DND-41 (cell line): ENCODE data around the gene VPS35L.

Experiments used
- ATAC-seq: fragments of 200-7000 bp; cut with Tn5 transposase; 3 replicates; pipeline ENCODE4 v1.9.1; 2021; ENCODE audit warnings: low read depth; ENCODE audit not compliant: insufficient read depth
- DNase-seq: peaks from one replicate; pipeline ENCODE4 v3.0.0-alpha.2; 2020
- H2AFZ ChIP-seq: 2 replicates; pipeline ENCODE4 v1.6.0; 2012; ENCODE audit warnings: low read depth, low read length
- H3K27ac ChIP-seq: 2 replicates; pipeline ENCODE4 v1.5.1; 2012; ENCODE audit warnings: low read length, inconsistent platforms
- H3K27me3 ChIP-seq: fragments of 200-600 bp; sonication (generic); 2 replicates; pipeline ENCODE4 v1.6.0; 2012; ENCODE audit warnings: low read length, mild to moderate bottlenecking, inconsistent platforms; ENCODE audit not compliant: insufficient read depth, poor library complexity
- H3K36me3 ChIP-seq: 2 replicates; pipeline ENCODE4 v1.5.1; 2012; ENCODE audit warnings: low read length, inconsistent platforms; ENCODE audit not compliant: insufficient read depth
- H3K4me1 ChIP-seq: 2 replicates; pipeline ENCODE4 v1.5.1; 2012; ENCODE audit warnings: mild to moderate bottlenecking, low read length; ENCODE audit not compliant: insufficient read depth
- H3K4me2 ChIP-seq: 2 replicates; pipeline ENCODE4 v1.6.0; 2012; ENCODE audit warnings: mild to moderate bottlenecking, moderate library complexity, low read length, inconsistent platforms; ENCODE audit not compliant: insufficient read depth
- H3K4me3 ChIP-seq, 2 experiments: fragments of 200-600 bp in 1 of 2; shearing (Covaris generic) in 1 of 2; 2 replicates each; pipeline ENCODE4 v1.5.1; 2012 to 2016; ENCODE audit warnings: inconsistent platforms in 2 of 2, low read length in 2 of 2, mild to moderate bottlenecking in 2 of 2, low read depth in 1 of 2, moderate library complexity in 1 of 2
- H3K79me2 ChIP-seq: 2 replicates; pipeline ENCODE4 v1.6.0; 2012; ENCODE audit warnings: low read length, inconsistent platforms; ENCODE audit not compliant: insufficient read depth
- H3K9ac ChIP-seq: 2 replicates; pipeline ENCODE4 v1.6.0; 2012; ENCODE audit warnings: low read depth, mild to moderate bottlenecking, inconsistent platforms, low read length, moderate library complexity
- H3K9me3 ChIP-seq: 2 replicates; pipeline ENCODE4 v1.5.1; 2012; ENCODE audit warnings: low read length, moderate library complexity, mild to moderate bottlenecking, inconsistent platforms; ENCODE audit not compliant: insufficient read depth, severe bottlenecking
- H4K20me1 ChIP-seq: 2 replicates; pipeline ENCODE4 v1.6.0; 2012; ENCODE audit warnings: low read length; ENCODE audit not compliant: insufficient read depth
- EZH2 ChIP-seq: IDR thresholded peaks from 3 replicates; pipeline ENCODE4 v1.6.1; 2012; ENCODE audit warnings: borderline replicate concordance, low read depth, mild to moderate bottlenecking, moderate library complexity, low read length, inconsistent platforms; ENCODE audit not compliant: severe bottlenecking
- TF ChIP-seq, protein P1 (sequence below): IDR thresholded peaks from 2 replicates; pipeline ENCODE4 v1.5.1; 2012; ENCODE audit warnings: borderline replicate concordance, low read length, moderate library complexity, mild to moderate bottlenecking; ENCODE audit not compliant: poor library complexity, severe bottlenecking; ENCODE audit errors: extremely low read depth

The VPS35L gene

GRCh38 chr16:19583665-19584300 is 28.3 kb downstream of the VPS35L start:
- Histone ChIP-seq H3K4me2 (no peak overlapping the region), H3K4me3 (no peak overlapping the region), H3K9me3 (no peaks in the 10 kb centered on the region), H3K27ac (no peak overlapping the region), H3K79me2 (no peaks in the 10 kb centered on the region), H3K36me3 (peaks cover 55% of the 10 kb centered on the region), H2AFZ (no peak overlapping the region), H4K20me1 (no peaks in the 10 kb centered on the region), H3K4me1 (no peaks in the 10 kb centered on the region), H3K9ac (no peak overlapping the region), H3K27me3 (no peaks in the 10 kb centered on the region)
- TF ChIP-seq, protein P1, sequence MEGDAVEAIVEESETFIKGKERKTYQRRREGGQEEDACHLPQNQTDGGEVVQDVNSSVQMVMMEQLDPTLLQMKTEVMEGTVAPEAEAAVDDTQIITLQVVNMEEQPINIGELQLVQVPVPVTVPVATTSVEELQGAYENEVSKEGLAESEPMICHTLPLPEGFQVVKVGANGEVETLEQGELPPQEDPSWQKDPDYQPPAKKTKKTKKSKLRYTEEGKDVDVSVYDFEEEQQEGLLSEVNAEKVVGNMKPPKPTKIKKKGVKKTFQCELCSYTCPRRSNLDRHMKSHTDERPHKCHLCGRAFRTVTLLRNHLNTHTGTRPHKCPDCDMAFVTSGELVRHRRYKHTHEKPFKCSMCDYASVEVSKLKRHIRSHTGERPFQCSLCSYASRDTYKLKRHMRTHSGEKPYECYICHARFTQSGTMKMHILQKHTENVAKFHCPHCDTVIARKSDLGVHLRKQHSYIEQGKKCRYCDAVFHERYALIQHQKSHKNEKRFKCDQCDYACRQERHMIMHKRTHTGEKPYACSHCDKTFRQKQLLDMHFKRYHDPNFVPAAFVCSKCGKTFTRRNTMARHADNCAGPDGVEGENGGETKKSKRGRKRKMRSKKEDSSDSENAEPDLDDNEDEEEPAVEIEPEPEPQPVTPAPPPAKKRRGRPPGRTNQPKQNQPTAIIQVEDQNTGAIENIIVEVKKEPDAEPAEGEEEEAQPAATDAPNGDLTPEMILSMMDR = peak; percentile 69
- TF ChIP-seq EZH2 = no peak
- ATAC-seq = peak; percentile 53; the same call in 1 of the 3 replicates
- no peak for DNase-seq

DNA sequence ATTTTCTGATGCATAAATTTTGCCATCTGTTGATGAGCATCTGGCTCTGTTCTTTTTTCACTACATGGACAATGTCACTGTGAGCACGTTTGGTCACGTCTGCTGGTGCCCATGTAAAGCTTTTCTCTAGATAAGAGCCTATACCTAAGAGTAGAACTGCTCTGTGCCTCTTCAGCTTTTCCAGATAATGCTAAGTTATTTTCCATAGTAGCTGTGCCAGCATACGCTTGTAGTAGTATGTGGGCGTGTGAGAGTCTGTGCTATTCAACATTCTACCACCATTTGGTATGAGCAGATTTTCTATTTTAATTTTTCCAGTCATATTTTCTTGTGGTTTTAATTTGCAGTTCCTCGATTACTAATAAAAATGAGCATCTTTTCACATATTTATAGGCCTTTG is 33.2 kb downstream of the VPS35L start:
- no peaks in the 10 kb centered on the region for H4K20me1 ChIP-seq
- H3K36me3 ChIP-seq = peaks cover 34% of the 10 kb centered on the region
- TF ChIP-seq, protein P1 = no peak
- no peak for TF ChIP-seq EZH2
- H3K79me2 ChIP-seq = no peaks in the 10 kb centered on the region
- H3K4me1 ChIP-seq = no peaks in the 10 kb centered on the region
- DNase-seq (no peak), ATAC-seq (no peak)
- H3K4me3 ChIP-seq = no peak overlapping the region
- no peaks in the 10 kb centered on the region for H3K9me3 ChIP-seq
- H3K9ac ChIP-seq = no peak overlapping the region
- no peak overlapping the region for H3K4me2 ChIP-seq
- H3K27me3 ChIP-seq = no peaks in the 10 kb centered on the region
- H2AFZ ChIP-seq = no peak overlapping the region
- H3K27ac ChIP-seq = no peak overlapping the region

DNA sequence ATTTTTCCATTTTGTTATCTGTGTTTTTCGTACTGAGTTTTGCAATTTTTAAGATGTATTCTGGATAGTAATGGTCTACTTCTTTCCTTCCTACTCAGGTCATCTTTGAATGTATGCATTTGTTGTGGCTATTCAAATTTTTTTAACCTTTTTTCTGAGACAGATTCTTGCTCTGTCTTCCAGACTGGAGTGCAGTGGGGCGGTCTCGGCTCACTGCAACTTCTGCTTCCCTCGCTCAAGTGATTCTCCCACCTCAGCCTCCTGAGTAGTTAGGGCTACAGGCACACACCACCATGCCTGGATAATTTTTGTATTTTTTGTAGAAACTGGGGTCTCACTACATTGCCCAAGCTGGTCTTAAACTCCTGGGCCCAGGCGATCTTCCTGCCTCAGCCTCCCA is 33.6 kb downstream of the VPS35L start:
- no peak overlapping the region for H3K9ac ChIP-seq
- no peak overlapping the region for H2AFZ ChIP-seq
- H3K27me3 ChIP-seq = no peaks in the 10 kb centered on the region
- DNase-seq (no peak), ATAC-seq (no peak)
- TF ChIP-seq, protein P1 = no peak
- no peak for TF ChIP-seq EZH2
- no peak overlapping the region for H3K4me2 ChIP-seq
- no peaks in the 10 kb centered on the region for H3K79me2 ChIP-seq
- no peak overlapping the region for H3K27ac ChIP-seq
- no peaks in the 10 kb centered on the region for H4K20me1 ChIP-seq
- H3K36me3 ChIP-seq = peaks cover 32% of the 10 kb centered on the region
- H3K4me1 ChIP-seq = no peaks in the 10 kb centered on the region
- H3K9me3 ChIP-seq = no peaks in the 10 kb centered on the region
- H3K4me3 ChIP-seq = no peak overlapping the region
